ENCODE data around the gene TUBA1C. TPM values are rescaled to one million over a fixed set of nuclear protein-coding genes. Genes with fewer than 3 reads are reported as not detected.
A peak's percentile ranks its signal among the peaks of the same experiment; 100 is the strongest.

The TUBA1C gene
- total RNA-seq, 2 experiments from 2014 or later = 308 to 324 TPM

GRCh38 chr12:49288412-49288853, 23.6 kb downstream of the TUBA1C start:
- no peak overlapping the region for H3K27ac Mint-ChIP-seq
- no peaks in the 10 kb centered on the region for H3K36me3 Mint-ChIP-seq (ENCODE audit: low read depth)
- peak; percentile 82 for DNase-seq
- ChIA-PET CTCF (interaction anchor here (0.6 to 7.9 kb wide), 35 partner anchors 9 to 350 kb away, joined by 3 to 111 read pairs (median 4); partner anchors contain the start of genes C1QL4, DNAJC22, RHEBL1 and SPATS2), POLR2A (interaction anchor here (0.9 kb wide), 1 partner anchor 78 kb away, joined by 4 read pairs; no protein-coding TSS in a partner anchor)
- peaks cover 18% of the 10 kb centered on the region for H3K27me3 Mint-ChIP-seq (ENCODE audit: low read depth)
- peak; percentile 59 for ATAC-seq
- H3K9me3 Mint-ChIP-seq (ENCODE audit: insufficient read depth) = no peaks in the 10 kb centered on the region
- H3K4me3 Mint-ChIP-seq = no peak overlapping the region
- H3K4me1 Mint-ChIP-seq (ENCODE audit: low read depth) = peaks cover 5% of the 10 kb centered on the region

GRCh38 chr12:49288922-49289555, 24.2 kb downstream of the TUBA1C start:
- CTCF ChIA-PET = interaction anchor here (0.5 to 7.9 kb wide), 41 partner anchors 8 to 349 kb away, joined by 3 to 111 read pairs (median 4); partner anchors contain the start of genes C1QL4, DNAJC22, RHEBL1 and SPATS2
- ATAC-seq = peak; percentile 13
- no peak for DNase-seq
- Mint-ChIP-seq H3K27me3 (ENCODE audit: low read depth) (peaks cover 22% of the 10 kb centered on the region), H3K9me3 (ENCODE audit: insufficient read depth) (no peaks in the 10 kb centered on the region), H3K4me3 (no peak overlapping the region), H3K27ac (no peak overlapping the region), H3K4me1 (ENCODE audit: low read depth) (peaks cover 5% of the 10 kb centered on the region), H3K36me3 (ENCODE audit: low read depth) (no peaks in the 10 kb centered on the region)
- POLR2A ChIA-PET = interaction anchor here (0.9 kb wide), 1 partner anchor 78 kb away, joined by 4 read pairs; no protein-coding TSS in a partner anchor

- POLR2A ChIA-PET = interaction anchor here (1.1 to 1.2 kb wide), 2 partner anchors 27 to 30 kb away, joined by 3 read pairs; partner anchors contain the start of gene TROAP
Observed at GRCh38 chr12:49292729-49293055, 27.8 kb downstream of the TUBA1C start.

GRCh38 chr12:49293056-49293956, 28.4 kb downstream of the TUBA1C start:
- no peak for ATAC-seq
- no peaks in the 10 kb centered on the region for H3K9me3 Mint-ChIP-seq (ENCODE audit: insufficient read depth)
- peaks cover 46% of the 10 kb centered on the region for H3K27me3 Mint-ChIP-seq (ENCODE audit: low read depth)
- ChIA-PET CTCF (interaction anchor here (0.8 to 9.1 kb wide), 12 partner anchors 9 to 73 kb away, joined by 3 to 67 read pairs (median 8); partner anchors contain the start of genes DNAJC22 and TROAP), POLR2A (interaction anchor here (0.8 to 1.2 kb wide), 3 partner anchors 28 to 44 kb away, joined by 3 read pairs; partner anchors contain the start of gene TROAP)
- no peak overlapping the region for H3K27ac Mint-ChIP-seq
- peaks cover 24% of the 10 kb centered on the region for H3K4me1 Mint-ChIP-seq (ENCODE audit: low read depth)
- H3K4me3 Mint-ChIP-seq = no peak overlapping the region
- no peak for DNase-seq
- no peaks in the 10 kb centered on the region for H3K36me3 Mint-ChIP-seq (ENCODE audit: low read depth)

More at GRCh38 chr12:49292729-49293055, 27.8 kb downstream of the TUBA1C start:
- ATAC-seq (no peak), DNase-seq (no peak)
- Mint-ChIP-seq H3K9me3 (ENCODE audit: insufficient read depth) (no peaks in the 10 kb centered on the region), H3K36me3 (ENCODE audit: low read depth) (no peaks in the 10 kb centered on the region), H3K27ac (no peak overlapping the region), H3K4me1 (ENCODE audit: low read depth) (peaks cover 21% of the 10 kb centered on the region), H3K4me3 (no peak overlapping the region), H3K27me3 (ENCODE audit: low read depth) (peaks cover 45% of the 10 kb centered on the region)
- CTCF ChIA-PET = interaction anchor here (1.0 to 9.1 kb wide), 7 partner anchors 10 to 65 kb away, joined by 3 to 67 read pairs (median 9); partner anchors contain the start of genes DNAJC22 and TROAP

GRCh38 chr12:49294086-49294803, 29.4 kb downstream of the TUBA1C start:
- H3K27ac Mint-ChIP-seq = no peak overlapping the region
- POLR2A ChIA-PET = interaction anchor here (0.8 to 1.0 kb wide), 2 partner anchors 29 to 43 kb away, joined by 3 to 4 read pairs; no protein-coding TSS in a partner anchor
- CTCF ChIA-PET = interaction anchor here (0.8 to 9.1 kb wide), 12 partner anchors 9 to 220 kb away, joined by 3 to 67 read pairs (median 6); partner anchors contain the start of genes C1QL4 and DNAJC22

GRCh38 chr12:49294804-49295081, 29.9 kb downstream of the TUBA1C start:
- peaks cover 51% of the 10 kb centered on the region for H3K27me3 Mint-ChIP-seq (ENCODE audit: low read depth)
- ATAC-seq (no peak), DNase-seq (no peak)
- ChIA-PET CTCF (interaction anchor here (0.7 to 9.1 kb wide), 13 partner anchors 10 to 259 kb away, joined by 3 to 67 read pairs (median 6); partner anchors contain the start of genes C1QL4, DNAJC22, SPATS2 and TROAP), POLR2A (interaction anchor here (0.9 to 1.0 kb wide), 2 partner anchors 28 to 29 kb away, joined by 3 to 4 read pairs; partner anchors contain the start of gene TROAP)
- H3K4me3 Mint-ChIP-seq = no peak overlapping the region
- no peak overlapping the region for H3K27ac Mint-ChIP-seq
- no peaks in the 10 kb centered on the region for H3K9me3 Mint-ChIP-seq (ENCODE audit: insufficient read depth)
- H3K36me3 Mint-ChIP-seq (ENCODE audit: low read depth) = no peaks in the 10 kb centered on the region
- peaks cover 22% of the 10 kb centered on the region for H3K4me1 Mint-ChIP-seq (ENCODE audit: low read depth)

More at GRCh38 chr12:49294086-49294803, 29.4 kb downstream of the TUBA1C start:
- DNase-seq = no peak
- no peaks in the 10 kb centered on the region for H3K36me3 Mint-ChIP-seq (ENCODE audit: low read depth)
- peaks cover 22% of the 10 kb centered on the region for H3K4me1 Mint-ChIP-seq (ENCODE audit: low read depth)
- H3K9me3 Mint-ChIP-seq (ENCODE audit: insufficient read depth) = no peaks in the 10 kb centered on the region
- H3K4me3 Mint-ChIP-seq = no peak overlapping the region
- peaks cover 51% of the 10 kb centered on the region for H3K27me3 Mint-ChIP-seq (ENCODE audit: low read depth)
- no peak for ATAC-seq

- CTCF ChIA-PET = interaction anchor here (0.6 to 9.1 kb wide), 20 partner anchors 9 to 672 kb away, joined by 3 to 67 read pairs (median 4); partner anchors contain the start of genes C1QL4, DNAJC22, SPATS2 and TROAP
- no peaks in the 10 kb centered on the region for H3K9me3 Mint-ChIP-seq (ENCODE audit: insufficient read depth)
- no peak within 1 kb of the TSS for H3K27ac Mint-ChIP-seq
- POLR2A ChIA-PET = interaction anchor here (0.9 to 1.0 kb wide), 2 partner anchors 28 to 30 kb away, joined by 3 to 4 read pairs; partner anchors contain the start of gene TROAP
- no peak for ATAC-seq
- no peaks in the 10 kb centered on the region for H3K36me3 Mint-ChIP-seq (ENCODE audit: low read depth)
- peaks cover 51% of the 10 kb centered on the region for H3K27me3 Mint-ChIP-seq (ENCODE audit: low read depth)
- peaks cover 22% of the 10 kb centered on the region for H3K4me1 Mint-ChIP-seq (ENCODE audit: low read depth)
- no peak for DNase-seq
- H3K4me3 Mint-ChIP-seq = no peak within 1 kb of the TSS
Observed at GRCh38 chr12:49295082-49295936, 30.4 kb downstream of the TUBA1C start, which contains the start of gene PRPH. Gene PRPH (plus strand): TSS chr12:49295147. CDS start chr12:49295201, 54 bp downstream.

GRCh38 chr12:49296034-49296835, 31.4 kb downstream of the TUBA1C start:
- H3K4me1 Mint-ChIP-seq (ENCODE audit: low read depth) = peaks cover 22% of the 10 kb centered on the region
- CTCF ChIA-PET = interaction anchor here (0.6 to 9.1 kb wide), 28 partner anchors 8 to 729 kb away, joined by 3 to 67 read pairs (median 4); partner anchors contain the start of genes C1QL4, DNAJC22, RACGAP1 and TROAP
- ATAC-seq (peak; percentile 73), DNase-seq (peak; percentile 76)
- no peaks in the 10 kb centered on the region for H3K36me3 Mint-ChIP-seq (ENCODE audit: low read depth)
- POLR2A ChIA-PET = interaction anchor here (1.1 to 1.9 kb wide), 2 partner anchors 27 to 46 kb away, joined by 3 to 7 read pairs; partner anchors contain the start of gene TROAP
- H3K4me3 Mint-ChIP-seq = peak overlapping the region; percentile 63
- no peaks in the 10 kb centered on the region for H3K9me3 Mint-ChIP-seq (ENCODE audit: insufficient read depth)
- H3K27me3 Mint-ChIP-seq (ENCODE audit: low read depth) = peaks cover 51% of the 10 kb centered on the region
- no peak overlapping the region for H3K27ac Mint-ChIP-seq

- H3K9me3 Mint-ChIP-seq (ENCODE audit: insufficient read depth) = no peaks in the 10 kb centered on the region
- no peaks in the 10 kb centered on the region for H3K36me3 Mint-ChIP-seq (ENCODE audit: low read depth)
- peaks cover 54% of the 10 kb centered on the region for H3K27me3 Mint-ChIP-seq (ENCODE audit: low read depth)
- peak overlapping the region; percentile 63 for H3K4me3 Mint-ChIP-seq
- peaks cover 27% of the 10 kb centered on the region for H3K4me1 Mint-ChIP-seq (ENCODE audit: low read depth)
- DNase-seq = peak; percentile 50
- ChIA-PET POLR2A (interaction anchor here (1.1 to 1.9 kb wide), 2 partner anchors 26 to 45 kb away, joined by 3 to 7 read pairs; partner anchors contain the start of gene TROAP), CTCF (interaction anchor here (0.8 to 9.1 kb wide), 29 partner anchors 8 to 729 kb away, joined by 3 to 67 read pairs (median 5); partner anchors contain the start of genes C1QL4, DNAJC22, RACGAP1 and SPATS2)
- peak; percentile 64 for ATAC-seq
- no peak overlapping the region for H3K27ac Mint-ChIP-seq
Observed at GRCh38 chr12:49296836-49297694, 32.2 kb downstream of the TUBA1C start.
